K562 (cell line): Measurements from ENCODE around the gene PLAC8.

ENCODE experiments used
- CBX3 ChIP-seq, 2 experiments: IDR thresholded peaks; 1 replicate in 1 of 2; 2 replicates in 1 of 2; pipeline ENCODE4 v1.6.1; 2012; ENCODE audit warnings: inconsistent platforms in 2 of 2, low read length in 2 of 2, borderline replicate concordance in 1 of 2, control low read depth in 1 of 2
- TF ChIP-seq, protein P1 (sequence below): IDR thresholded peaks from 2 replicates; pipeline ENCODE4 v1.6.1; 2016; ENCODE audit warnings: missing genetic modification characterization, missing compliant biosample characterization

DNA sequence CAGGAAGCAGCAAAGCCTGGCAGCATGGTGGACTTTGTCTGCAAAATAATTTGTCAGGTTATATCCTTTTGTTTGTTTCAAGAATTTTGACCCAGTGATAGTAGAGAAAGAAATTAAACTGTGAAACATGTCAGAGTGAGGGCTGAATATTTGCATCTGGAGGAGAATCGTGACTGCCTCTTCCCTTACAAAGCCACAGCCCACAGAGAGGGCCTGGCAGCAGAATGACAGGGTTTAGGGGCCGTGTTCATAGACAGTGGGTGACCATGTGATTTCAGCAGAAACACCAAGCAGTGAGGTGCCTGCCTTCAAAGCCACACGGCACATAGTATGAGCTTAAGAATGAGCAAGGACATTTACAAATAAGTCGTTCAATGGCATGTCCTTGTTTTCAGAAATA is 24.4 kb upstream of the PLAC8 start:
- TF ChIP-seq, protein P1, sequence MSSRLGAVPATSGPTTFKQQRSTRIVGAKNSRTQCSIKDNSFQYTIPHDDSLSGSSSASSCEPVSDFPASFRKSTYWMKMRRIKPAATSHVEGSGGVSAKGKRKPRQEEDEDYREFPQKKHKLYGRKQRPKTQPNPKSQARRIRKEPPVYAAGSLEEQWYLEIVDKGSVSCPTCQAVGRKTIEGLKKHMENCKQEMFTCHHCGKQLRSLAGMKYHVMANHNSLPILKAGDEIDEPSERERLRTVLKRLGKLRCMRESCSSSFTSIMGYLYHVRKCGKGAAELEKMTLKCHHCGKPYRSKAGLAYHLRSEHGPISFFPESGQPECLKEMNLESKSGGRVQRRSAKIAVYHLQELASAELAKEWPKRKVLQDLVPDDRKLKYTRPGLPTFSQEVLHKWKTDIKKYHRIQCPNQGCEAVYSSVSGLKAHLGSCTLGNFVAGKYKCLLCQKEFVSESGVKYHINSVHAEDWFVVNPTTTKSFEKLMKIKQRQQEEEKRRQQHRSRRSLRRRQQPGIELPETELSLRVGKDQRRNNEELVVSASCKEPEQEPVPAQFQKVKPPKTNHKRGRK, result no peak
- no peak for TF ChIP-seq CBX3 (IDR thresholded peaks at IDR 0.05; ENCODE audit: borderline replicate concordance in 1 of 2, low read length in 2 of 2)
